ENCODE results near the gene PDE5A.

The PDE5A gene

DNA sequence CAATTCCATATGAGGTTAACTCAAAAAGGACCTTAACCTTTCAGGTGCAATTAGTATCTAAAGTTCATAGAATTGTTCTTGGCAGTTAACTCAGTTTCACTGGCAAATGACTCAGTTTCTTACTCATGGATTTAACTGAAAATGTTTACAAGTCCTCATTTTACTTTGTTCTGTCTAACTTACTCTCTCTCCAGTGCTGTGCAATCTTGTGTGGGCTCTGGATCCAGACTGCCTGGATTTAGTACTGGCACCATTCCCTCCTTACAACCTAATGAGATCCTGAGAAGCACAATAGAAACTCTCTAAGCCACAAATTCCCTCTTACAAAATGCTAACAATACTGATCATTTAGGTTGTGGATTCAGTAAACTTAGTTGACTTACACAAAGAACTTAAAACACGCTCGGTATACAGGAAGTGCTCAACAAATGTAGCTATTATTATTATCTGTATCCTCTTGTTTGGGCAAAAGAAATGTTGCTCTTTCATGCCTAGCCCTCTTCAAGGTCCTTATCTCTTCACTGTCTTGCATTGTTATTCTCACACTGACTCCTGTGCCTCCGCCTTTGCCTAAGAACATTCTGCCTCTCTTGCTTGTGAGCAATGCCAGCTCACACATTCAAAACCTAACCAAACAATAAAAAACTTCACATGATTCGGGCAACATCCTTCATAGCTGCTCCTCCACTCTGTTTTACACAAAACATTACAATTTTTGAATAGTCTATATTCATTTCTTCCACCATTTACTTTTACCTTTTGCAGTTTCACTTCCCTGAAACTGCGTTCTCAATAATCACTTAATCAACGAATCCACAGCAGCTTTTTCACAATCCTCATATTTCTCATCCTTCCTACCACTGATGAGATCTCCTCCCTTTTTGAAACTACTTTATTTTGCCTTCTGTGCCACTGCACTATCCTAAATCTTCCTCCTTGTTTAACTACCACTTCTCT lies 91.8 kb downstream of the PDE5A start:
- Histone ChIP-seq H3K9me3 (ENCODE audit: insufficient read depth, low read depth, low read length) (peaks cover 19% of the 10 kb centered on the region), H3K27ac (ENCODE audit: low read length) (no peak overlapping the region), H3K9ac (ENCODE audit: low read depth, low read length) (no peak overlapping the region), H3K4me3 (ENCODE audit: low read length) (no peak overlapping the region), H3K27me3 (ENCODE audit: insufficient read depth, low read length) (no peaks in the 10 kb centered on the region), H3K36me3 (ENCODE audit: insufficient read depth, low read depth, low read length) (peaks cover 46% of the 10 kb centered on the region), H3K4me1 (ENCODE audit: insufficient read depth, low read length) (peaks cover 11% of the 10 kb centered on the region; the same call in 1 of the 2 replicates)

DNA sequence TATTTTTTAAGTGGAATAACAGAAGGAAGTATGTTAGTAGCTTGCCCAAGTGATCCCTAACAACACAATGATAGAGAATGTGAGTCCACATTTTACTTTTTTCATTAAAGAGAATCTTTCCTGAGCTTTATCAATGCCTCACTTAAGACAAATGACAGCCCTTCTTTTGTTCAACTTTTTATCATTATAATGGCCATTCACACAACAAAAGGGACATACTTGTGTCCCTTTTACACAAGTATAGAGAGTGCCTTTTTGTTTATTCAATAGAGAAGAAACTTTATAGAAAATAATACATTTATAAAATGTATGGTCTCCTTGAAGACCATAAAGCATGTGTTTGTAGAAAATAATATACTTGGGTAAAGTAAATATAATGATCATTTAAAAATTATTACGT lies 96.3 kb downstream of the PDE5A start:
- Histone ChIP-seq H3K4me1 (ENCODE audit: insufficient read depth, low read length) (peaks cover 27% of the 10 kb centered on the region; the same call in 1 of the 2 replicates), H3K27me3 (ENCODE audit: insufficient read depth, low read length) (no peaks in the 10 kb centered on the region), H3K27ac (ENCODE audit: low read length) (no peak overlapping the region), H3K9ac (ENCODE audit: low read depth, low read length) (no peak overlapping the region), H3K36me3 (ENCODE audit: insufficient read depth, low read depth, low read length) (peaks cover 15% of the 10 kb centered on the region), H3K4me3 (ENCODE audit: low read length) (no peak overlapping the region), H3K9me3 (ENCODE audit: insufficient read depth, low read depth, low read length) (peaks cover 19% of the 10 kb centered on the region)

DNA sequence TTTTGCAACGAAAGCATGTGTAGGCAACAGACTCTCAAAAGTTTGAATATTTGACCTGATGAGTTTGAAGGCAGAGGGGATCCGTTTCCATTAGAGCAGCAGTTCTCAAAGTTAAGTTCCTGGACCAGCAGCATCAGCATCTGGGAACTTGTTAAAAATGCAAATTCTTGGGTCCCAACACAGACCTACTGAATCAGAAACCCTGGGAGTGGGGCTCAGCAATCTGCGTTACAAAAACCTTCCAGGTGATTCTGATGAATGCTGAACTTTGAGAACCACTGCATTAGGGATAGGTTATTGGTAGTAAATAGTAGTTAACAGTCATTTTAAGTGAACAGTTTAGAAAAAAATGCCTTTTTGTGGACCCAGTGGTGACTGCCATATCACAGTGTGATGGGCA lies 98.8 kb downstream of the PDE5A start:
- H3K4me3 ChIP-seq (ENCODE audit: low read length): no peak overlapping the region
- H3K27me3 ChIP-seq (ENCODE audit: insufficient read depth, low read length): no peaks in the 10 kb centered on the region
- peaks cover 12% of the 10 kb centered on the region for H3K9me3 ChIP-seq (ENCODE audit: insufficient read depth, low read depth, low read length)
- H3K9ac ChIP-seq (ENCODE audit: low read depth, low read length): no peak overlapping the region
- no peak overlapping the region for H3K27ac ChIP-seq (ENCODE audit: low read length)
- H3K36me3 ChIP-seq (ENCODE audit: insufficient read depth, low read depth, low read length): peaks cover 18% of the 10 kb centered on the region; the same call in 1 of the 2 replicates
- H3K4me1 ChIP-seq (ENCODE audit: insufficient read depth, low read length): peaks cover 34% of the 10 kb centered on the region; the same call in 1 of the 2 replicates

DNA sequence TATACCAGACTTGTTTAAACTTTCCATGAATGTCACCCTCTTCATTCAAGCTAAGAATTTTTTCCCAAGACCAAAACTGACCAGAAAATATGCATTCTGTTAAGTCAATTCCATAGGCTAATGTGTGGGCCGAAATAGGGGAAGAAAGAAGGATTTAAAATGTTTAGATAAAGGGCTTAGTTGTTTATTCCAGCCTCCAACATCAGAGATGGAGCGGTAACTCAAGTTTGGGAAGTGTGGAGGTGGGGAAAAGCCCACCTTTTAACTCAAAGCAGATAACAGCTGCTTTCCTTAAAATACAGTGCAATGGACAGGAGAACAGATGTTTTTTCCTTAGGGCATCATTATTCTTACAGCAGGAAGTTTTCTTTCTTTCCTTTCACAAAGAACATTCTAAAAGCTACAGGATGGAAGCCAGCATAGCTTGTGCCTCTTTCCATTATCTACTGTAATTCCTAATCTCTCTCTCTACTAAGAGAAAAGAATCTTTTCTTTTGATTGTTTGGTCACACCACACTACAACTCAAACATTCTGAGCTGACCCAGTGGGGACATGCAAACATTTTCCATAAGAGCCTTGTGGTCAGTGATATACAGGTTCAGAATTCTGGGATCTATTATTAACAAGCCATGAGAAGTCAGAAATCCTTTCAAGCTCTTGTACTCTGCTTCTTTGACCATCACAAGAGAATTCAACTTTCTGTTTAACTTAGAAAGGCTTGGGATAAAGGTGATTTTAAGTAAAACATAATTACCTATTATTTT lies 101.6 kb downstream of the PDE5A start:
- Histone ChIP-seq H3K36me3 (ENCODE audit: insufficient read depth, low read depth, low read length) (peaks cover 17% of the 10 kb centered on the region; the same call in 1 of the 2 replicates), H3K27ac (ENCODE audit: low read length) (no peak overlapping the region), H3K9me3 (ENCODE audit: insufficient read depth, low read depth, low read length) (no peaks in the 10 kb centered on the region), H3K4me3 (ENCODE audit: low read length) (no peak overlapping the region), H3K9ac (ENCODE audit: low read depth, low read length) (no peak overlapping the region), H3K4me1 (ENCODE audit: insufficient read depth, low read length) (peaks cover 24% of the 10 kb centered on the region; the same call in 1 of the 2 replicates), H3K27me3 (ENCODE audit: insufficient read depth, low read length) (no peaks in the 10 kb centered on the region)

DNA sequence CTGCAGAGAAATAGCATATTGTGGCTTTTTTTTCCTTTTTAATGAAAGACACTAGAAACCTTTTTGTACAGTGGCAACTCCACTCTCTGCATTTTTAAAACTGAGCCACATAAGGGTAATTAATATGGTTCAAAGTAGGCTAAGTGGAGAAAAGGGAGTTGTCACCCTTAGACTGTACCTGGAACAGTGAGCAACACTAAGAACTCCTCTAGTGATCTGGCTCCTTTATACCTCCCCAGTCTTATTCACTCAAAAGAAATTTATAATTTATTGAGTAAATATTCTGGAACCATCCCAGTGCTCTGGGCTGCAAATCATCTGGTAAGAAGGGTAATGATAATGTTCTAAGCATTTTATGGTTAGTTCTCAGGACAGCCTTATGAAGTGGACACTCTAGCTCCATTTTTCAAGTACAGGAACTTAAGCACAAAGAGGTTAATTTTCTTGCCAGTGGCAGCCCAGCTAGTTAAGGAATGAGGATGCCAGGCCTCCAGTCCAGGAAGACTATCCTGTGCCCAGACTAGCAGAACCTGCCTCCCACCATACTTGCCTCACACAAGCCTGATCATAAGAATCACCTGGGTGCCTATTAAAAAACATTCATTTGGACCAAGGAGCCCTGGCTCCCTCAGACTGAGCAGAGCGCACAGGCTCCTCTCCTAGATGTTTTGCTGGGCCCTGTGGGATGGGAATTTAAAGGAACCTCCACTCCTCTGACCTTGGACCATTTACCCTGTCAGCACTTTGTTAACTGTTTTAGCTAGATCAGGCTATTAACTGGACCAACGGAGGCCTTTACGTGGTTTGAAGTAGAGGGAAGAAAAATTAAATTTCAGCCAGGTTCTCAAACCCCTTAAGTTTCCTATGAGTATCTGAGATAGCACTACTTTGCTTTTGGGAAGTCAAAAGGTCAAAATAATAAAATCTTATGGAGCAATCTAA lies 102.6 kb downstream of the PDE5A start:
- no peaks in the 10 kb centered on the region for H3K9me3 ChIP-seq (ENCODE audit: insufficient read depth, low read depth, low read length)
- H3K4me1 ChIP-seq (ENCODE audit: insufficient read depth, low read length): peaks cover 18% of the 10 kb centered on the region; the same call in 1 of the 2 replicates
- H3K4me3 ChIP-seq (ENCODE audit: low read length): no peak overlapping the region
- H3K36me3 ChIP-seq (ENCODE audit: insufficient read depth, low read depth, low read length): peaks cover 19% of the 10 kb centered on the region; the same call in 1 of the 2 replicates
- no peaks in the 10 kb centered on the region for H3K27me3 ChIP-seq (ENCODE audit: insufficient read depth, low read length)
- no peak overlapping the region for H3K27ac ChIP-seq (ENCODE audit: low read length)
- no peak overlapping the region for H3K9ac ChIP-seq (ENCODE audit: low read depth, low read length)

DNA sequence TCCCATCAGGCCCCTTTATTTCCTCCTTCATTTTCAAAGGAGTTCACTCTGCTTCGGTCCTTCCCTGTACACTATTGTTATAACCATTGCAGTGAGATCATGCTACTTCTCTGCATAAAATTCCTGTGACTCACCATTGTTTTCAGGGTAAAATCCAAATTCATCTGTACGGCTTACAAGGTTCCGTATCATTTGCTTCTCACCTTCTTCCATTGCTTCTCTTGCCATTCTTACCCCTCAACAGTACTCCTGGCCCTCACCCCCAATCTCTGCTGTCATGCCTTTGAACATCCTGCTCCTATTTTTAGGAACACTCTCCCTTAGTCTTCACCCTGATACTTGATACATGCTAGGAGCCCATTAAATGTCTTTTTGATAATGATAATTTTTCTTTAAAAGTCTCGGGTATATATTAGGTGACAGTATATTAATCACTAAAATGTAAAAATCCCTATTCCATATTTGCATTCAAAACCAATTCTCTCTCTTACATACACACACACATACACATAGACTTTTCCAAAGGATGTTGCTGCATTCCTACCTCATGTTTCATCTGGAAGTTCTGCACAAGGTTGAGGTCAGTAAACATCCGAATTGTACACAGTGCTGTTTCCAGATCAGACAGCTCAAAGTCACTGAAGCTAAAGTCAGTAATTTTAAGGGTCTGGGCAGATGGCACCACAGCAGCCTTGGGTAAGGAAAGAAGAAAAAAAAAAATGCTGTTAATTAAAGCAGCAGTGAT lies 103.4 kb downstream of the PDE5A start:
- H3K27me3 ChIP-seq (ENCODE audit: insufficient read depth, low read length): no peaks in the 10 kb centered on the region
- no peak overlapping the region for H3K27ac ChIP-seq (ENCODE audit: low read length)
- no peaks in the 10 kb centered on the region for H3K9me3 ChIP-seq (ENCODE audit: insufficient read depth, low read depth, low read length)
- H3K36me3 ChIP-seq (ENCODE audit: insufficient read depth, low read depth, low read length): peaks cover 28% of the 10 kb centered on the region; the same call in 1 of the 2 replicates
- H3K4me3 ChIP-seq (ENCODE audit: low read length): no peak overlapping the region
- no peak overlapping the region for H3K9ac ChIP-seq (ENCODE audit: low read depth, low read length)
- peaks cover 19% of the 10 kb centered on the region; the same call in 1 of the 2 replicates for H3K4me1 ChIP-seq (ENCODE audit: insufficient read depth, low read length)

DNA sequence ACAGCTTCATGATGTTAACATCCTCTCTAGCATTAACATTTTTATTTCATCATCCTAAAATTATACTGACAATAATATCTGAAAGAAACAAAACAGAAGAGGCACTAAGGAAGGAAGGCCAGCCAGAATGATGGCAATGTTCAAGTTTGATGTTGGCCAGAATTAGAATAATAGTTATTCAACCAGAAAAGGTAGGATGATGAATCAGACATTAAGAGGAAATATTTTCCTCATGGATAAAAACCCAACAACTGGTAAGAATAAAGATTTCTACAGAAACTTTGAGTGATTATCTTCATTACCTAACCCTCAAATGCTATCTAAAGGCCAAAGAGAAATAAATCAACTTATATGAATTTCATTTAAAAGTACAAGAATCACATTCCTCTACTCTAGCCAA lies 105.2 kb downstream of the PDE5A start:
- Histone ChIP-seq H3K4me3 (ENCODE audit: low read length) (no peak overlapping the region), H3K27ac (ENCODE audit: low read length) (no peak overlapping the region), H3K36me3 (ENCODE audit: insufficient read depth, low read depth, low read length) (peaks cover 31% of the 10 kb centered on the region), H3K4me1 (ENCODE audit: insufficient read depth, low read length) (peaks cover 22% of the 10 kb centered on the region), H3K9ac (ENCODE audit: low read depth, low read length) (no peak overlapping the region), H3K9me3 (ENCODE audit: insufficient read depth, low read depth, low read length) (no peaks in the 10 kb centered on the region), H3K27me3 (ENCODE audit: insufficient read depth, low read length) (no peaks in the 10 kb centered on the region)

DNA sequence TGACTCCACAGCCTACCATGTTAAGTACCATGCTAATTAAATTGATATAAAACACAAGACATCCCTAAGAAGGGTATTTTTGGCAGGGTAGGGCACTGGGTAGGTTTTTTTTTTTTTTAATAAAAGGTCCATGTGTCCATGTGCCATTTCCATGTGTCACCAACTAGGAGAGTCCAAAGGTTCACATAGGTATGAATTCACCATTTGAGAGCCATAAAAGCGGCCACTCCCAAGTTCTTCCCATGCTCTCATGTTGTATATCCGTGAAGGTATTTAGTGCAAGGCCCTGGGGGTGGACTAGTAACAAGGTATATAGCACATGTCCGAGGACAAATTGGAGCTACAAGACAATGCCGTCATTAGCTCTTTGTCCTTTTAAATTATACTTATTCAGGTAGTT lies 107.3 kb downstream of the PDE5A start:
- Histone ChIP-seq H3K9me3 (ENCODE audit: insufficient read depth, low read depth, low read length) (no peaks in the 10 kb centered on the region), H3K4me1 (ENCODE audit: insufficient read depth, low read length) (peaks cover 24% of the 10 kb centered on the region), H3K4me3 (ENCODE audit: low read length) (no peak overlapping the region), H3K9ac (ENCODE audit: low read depth, low read length) (no peak overlapping the region), H3K27ac (ENCODE audit: low read length) (no peak overlapping the region), H3K36me3 (ENCODE audit: insufficient read depth, low read depth, low read length) (peaks cover 52% of the 10 kb centered on the region), H3K27me3 (ENCODE audit: insufficient read depth, low read length) (no peaks in the 10 kb centered on the region)

DNA sequence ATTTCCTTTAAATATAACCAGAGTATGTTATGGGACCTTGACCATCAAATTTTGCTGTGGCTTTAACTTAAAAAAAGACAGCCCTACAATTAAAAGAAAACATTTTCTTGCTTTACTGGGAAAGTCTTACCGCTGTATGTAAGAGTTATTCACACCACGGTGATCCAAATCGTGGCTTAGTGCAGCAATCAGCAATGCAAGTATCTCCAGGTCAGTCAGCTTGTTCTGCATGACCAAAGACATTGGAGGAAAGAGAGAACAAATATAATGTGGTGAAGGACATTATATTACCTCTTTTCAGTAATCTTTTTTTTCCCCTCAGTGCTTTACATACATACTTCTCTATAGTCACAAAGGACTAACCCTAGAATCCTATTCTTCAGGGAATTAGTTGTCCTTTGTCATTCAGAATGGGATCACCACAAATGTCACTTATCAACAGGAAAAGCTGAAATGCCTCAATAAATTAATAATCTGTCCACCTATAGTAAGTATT lies 109.6 kb downstream of the PDE5A start:
- Histone ChIP-seq H3K9me3 (ENCODE audit: insufficient read depth, low read depth, low read length) (no peaks in the 10 kb centered on the region), H3K4me3 (ENCODE audit: low read length) (peak overlapping the region; percentile 17; the same call in 1 of the 2 replicates), H3K36me3 (ENCODE audit: insufficient read depth, low read depth, low read length) (peaks cover 65% of the 10 kb centered on the region), H3K9ac (ENCODE audit: low read depth, low read length) (0 out of 2 replicates have a peak overlapping the region, but pooled peaks have one; percentile 4), H3K4me1 (ENCODE audit: insufficient read depth, low read length) (peaks cover 24% of the 10 kb centered on the region), H3K27me3 (ENCODE audit: insufficient read depth, low read length) (no peaks in the 10 kb centered on the region), H3K27ac (ENCODE audit: low read length) (peak overlapping the region; percentile 32)

DNA sequence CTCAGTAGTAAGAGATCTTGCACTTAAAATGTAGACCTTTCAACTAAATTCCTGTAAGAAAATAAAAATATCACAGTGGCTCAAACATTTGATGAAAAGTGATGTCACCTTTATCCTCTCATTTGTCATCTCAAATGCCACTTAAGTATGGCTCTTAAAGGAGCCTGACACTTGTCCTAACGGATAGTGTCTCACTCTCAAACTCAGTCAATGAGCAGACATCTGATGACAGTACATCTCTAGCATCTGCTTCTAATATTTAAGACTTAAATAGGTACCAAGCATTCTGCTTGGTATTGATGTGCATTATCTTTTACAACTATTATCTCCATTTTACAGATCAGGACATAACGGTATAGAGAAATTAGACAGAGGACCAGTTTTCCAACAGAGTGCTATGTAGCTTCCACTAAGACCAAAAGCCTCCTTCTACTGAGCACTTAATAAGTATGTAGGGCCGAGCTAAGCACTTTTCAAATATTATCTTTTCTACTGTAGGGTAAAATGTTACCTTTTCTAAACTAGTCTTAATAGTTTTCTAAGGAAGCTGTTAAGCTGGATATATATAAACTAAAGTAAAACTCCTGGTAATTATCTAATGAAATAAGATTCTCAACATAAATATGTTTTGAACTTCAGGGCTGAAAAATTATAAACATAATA lies 110.2 kb downstream of the PDE5A start:
- H3K9ac ChIP-seq (ENCODE audit: low read depth, low read length): 0 out of 2 replicates have a peak overlapping the region, but pooled peaks have one; percentile 4
- peak overlapping the region; percentile 32 for H3K27ac ChIP-seq (ENCODE audit: low read length)
- H3K9me3 ChIP-seq (ENCODE audit: insufficient read depth, low read depth, low read length): no peaks in the 10 kb centered on the region
- peak overlapping the region; percentile 17; the same call in 1 of the 2 replicates for H3K4me3 ChIP-seq (ENCODE audit: low read length)
- no peaks in the 10 kb centered on the region for H3K27me3 ChIP-seq (ENCODE audit: insufficient read depth, low read length)
- peaks cover 24% of the 10 kb centered on the region for H3K4me1 ChIP-seq (ENCODE audit: insufficient read depth, low read length)
- H3K36me3 ChIP-seq (ENCODE audit: insufficient read depth, low read depth, low read length): peaks cover 71% of the 10 kb centered on the region

All from iPS-20b (cell line).